T-helper 2 cell (primary cell): Measurements from ENCODE around the gene LY6G6C.

Experiments
- DNase-seq, 5 experiments: peaks; one replicate each; pipeline versions ENCODE4 v3.0.0 to v3.0.0-alpha.2; 2012 to 2022

Gene LY6G6C

GRCh38 chr6:31740397-31741223 lies 19.1 kb upstream of the LY6G6C start:
- peak in 1 of 5 experiments; percentile 24 for DNase-seq

- peak; percentile 91 to 99 (median 92) for DNase-seq
Measured at GRCh38 chr6:31739639-31740396, 18.3 kb upstream of the LY6G6C start, which contains the start of gene MSH5. TSS of gene MSH5 (plus strand) at chr6:31740005. CDS start at chr6:31740467, 462 bp downstream.

DNA sequence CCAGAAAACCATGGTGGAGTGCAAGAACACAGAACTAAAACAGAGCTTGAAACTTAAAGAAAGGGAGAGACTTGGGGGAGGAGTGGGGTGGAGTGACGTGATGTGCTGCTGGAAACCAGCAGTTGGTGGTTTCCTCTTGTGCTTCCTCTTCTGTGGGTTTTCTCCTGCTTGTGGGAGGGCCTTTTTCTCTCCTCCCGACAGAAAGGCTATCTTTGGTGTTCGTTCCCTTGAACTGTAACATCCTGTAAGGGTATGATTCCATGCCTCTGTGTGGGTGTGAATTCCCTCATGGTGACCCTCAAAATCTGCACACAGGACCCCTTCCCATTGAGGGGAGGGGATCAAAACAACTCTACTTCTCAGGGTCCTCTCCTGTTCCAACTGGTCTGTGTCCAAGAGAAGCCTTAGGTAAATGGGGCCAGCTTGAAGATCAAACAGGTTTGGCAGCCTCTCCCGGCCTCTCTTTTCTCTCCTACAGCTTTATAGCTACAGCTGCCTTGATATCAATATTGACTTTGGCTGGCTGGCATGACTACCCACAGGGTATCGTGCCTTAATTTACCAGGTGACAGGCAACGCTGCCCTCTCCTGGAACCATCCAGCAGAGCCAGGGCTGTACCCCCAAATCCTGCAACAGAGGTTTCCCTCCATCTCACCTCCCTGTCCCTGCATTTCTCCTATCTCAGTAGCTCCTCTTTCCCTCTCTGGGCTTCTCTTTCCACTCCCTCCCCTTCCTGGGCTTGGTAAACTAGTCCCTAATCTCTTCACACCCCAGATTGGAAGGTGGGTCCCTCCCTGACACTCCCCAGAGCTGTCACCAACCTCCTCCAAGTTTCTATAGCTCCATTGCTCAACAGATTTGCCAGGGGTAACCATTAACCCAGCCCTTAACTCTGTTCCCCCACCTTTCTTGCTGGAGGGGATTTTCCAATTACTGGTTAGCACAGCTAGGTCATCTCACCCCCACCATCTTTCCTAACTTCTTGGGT lies 16.7 kb upstream of the LY6G6C start:
- peak in 4 of 5 experiments; percentile 30 to 95 (median 70) for DNase-seq

DNA sequence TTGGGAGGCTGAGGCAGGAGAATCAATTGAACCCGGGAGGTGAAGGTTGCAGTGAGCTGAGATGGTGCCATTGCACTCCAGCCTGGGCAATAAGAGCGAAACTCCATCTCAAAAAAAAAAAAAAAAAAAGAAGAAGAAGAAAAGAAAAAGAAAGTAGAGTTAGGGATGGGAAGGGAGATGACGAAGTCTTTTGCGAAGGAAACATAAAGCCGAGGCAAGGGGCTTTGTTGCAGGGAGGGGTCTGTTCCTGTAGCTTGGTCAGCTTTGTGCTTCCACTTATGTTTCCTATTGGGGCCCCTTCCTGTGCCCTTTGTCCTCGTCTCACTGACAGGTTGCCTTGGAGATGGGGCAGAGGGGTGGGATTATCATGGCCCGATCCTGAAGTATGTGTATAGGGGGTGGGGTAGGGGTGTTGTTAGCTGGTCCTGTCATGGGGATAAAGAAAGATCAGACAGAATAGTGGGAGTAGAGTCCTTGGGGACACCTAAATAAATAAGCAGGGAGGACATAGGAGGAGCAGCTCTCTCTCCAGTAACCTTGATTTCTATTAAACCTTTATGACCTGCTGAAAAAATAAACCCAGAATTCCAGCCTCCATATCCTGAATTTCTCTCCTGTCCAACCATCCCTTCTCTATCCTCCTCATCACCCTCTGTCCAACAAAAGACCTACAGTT lies 15.9 kb upstream of the LY6G6C start:
- peak in 1 of 5 experiments; percentile 35 for DNase-seq

- DNase-seq: no peak
Measured at GRCh38 chr6:31736768-31737314, 15.3 kb upstream of the LY6G6C start.

DNA sequence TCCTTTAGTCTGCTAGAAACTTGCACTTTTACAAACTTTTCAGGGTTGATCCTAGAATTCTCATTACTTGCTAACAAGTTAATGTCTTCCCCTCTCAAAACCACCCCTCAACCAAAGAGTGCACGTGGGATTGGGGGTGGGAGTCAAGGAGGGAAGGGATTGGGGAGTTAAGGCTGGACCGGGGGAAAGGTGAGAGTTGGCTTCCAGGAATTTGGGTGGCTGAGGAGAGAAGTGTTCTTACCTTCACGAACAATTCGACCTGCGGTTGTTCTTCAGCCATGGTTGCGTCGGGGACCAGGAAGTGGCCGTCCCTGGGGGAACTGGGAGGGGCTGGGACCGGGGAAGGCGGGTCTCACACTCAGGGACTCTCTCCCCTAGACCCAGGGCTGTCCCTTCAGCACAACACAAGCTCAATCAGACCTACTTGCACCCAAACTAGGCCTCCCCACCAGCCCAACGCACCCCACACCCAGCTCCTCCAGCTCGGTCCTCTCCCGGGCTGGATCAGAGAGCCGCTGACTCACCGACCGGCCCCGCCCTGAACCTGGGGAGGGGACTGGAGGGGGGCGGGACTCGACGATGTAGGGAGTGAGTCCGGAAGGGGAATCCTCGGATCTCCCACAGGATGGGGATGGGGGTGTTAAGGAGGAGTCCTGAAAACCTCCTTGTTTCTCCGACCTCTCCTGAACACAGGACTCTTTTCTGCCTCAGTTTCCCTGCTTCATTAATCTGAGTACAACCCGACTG lies 14.6 kb upstream of the LY6G6C start, which contains the start of gene CLIC1:
CLIC1 (minus strand) TSS at position 510 of the 747 bp plus-strand sequence; CDS start at position 280, 230 bp downstream.
- DNase-seq: peak; percentile 53 to 89 (median 66)

DNA sequence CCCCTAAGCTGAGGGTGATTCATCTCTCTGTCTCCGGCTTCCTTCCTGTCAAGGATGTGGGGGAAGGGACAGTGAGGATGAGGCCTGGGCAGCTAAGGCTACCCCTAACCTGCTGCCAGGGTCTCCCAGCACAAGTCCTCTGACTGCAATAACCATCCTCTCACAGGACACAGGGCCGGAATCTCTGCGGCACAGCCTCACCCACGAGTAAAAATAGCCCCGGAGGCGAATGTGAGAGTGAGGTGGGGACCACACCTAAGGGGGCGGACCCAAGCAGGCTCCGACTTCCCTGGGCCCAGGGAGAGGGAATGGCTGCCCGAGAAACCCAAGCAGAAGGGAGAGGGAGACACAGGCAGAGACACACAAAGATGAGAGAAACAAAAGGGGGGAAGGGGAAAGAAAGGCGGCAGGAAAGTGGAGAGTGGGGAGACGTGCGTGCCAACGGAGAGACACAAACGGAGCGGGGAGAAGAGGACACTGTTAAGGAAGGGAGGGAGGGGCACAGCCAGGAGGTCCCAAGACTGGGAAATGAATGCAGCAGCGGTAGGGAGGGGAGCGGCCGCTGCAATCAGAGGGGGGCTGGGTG lies 13.4 kb upstream of the LY6G6C start:
- peak in 4 of 5 experiments; percentile 29 to 83 (median 46) for DNase-seq

DNA sequence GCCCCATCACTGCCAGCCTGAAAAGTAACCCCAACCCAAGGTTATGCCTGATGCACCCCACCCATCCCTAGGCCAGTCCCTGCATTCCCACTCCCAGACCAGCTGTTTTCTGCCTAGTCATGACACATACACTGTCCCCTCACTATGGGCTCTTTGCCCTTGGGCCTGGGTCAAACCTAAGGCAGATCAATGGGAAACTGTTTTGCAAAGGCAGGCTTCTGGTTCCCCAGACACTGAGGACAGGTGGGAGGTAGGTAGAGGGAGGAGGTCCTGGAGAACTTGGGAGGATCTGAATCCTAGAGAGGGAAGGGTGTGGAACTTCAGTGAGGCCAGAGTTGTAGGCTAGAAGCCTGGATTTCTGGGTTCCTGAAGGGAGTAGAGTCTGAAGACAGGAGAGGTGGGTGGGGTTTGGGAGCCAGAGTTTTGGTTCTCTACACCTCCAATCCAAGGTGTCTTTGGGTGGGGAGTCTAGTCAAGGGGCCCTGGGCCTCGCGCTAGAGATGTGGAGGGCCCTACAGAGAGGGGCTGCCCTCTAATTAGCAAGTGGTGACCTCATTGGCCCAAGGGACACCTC lies 12.8 kb upstream of the LY6G6C start:
- DNase-seq: no peak

GRCh38 chr6:31733734-31734133 lies 12.2 kb upstream of the LY6G6C start:
- no peak for DNase-seq

DNA sequence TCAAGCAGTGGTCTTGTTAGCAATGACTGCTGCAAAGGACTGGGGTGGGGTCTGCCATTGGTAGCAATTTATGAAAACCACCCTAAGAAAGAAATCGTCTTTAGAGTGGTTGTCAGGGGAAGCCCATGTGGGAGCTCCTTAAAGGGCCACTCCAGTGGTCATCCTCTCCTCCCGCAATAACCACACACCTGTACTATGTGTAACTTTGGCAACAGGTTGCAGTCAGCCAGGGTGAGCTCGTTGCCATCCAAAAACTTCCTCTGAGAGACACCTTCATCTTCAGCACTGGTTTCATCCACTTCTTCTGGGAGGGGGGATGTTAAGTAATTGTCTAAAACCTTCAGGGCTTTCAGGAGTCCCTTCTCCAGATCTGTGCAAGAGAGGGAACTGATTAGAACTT lies 10.5 kb upstream of the LY6G6C start:
- DNase-seq: no peak

- DNase-seq: no peak
Measured at GRCh38 chr6:31730631-31731086, 9.1 kb upstream of the LY6G6C start.

- DNase-seq: peak; percentile 28 to 76 (median 63)
Measured at GRCh38 chr6:31729979-31730630, 8.6 kb upstream of the LY6G6C start.

DNA sequence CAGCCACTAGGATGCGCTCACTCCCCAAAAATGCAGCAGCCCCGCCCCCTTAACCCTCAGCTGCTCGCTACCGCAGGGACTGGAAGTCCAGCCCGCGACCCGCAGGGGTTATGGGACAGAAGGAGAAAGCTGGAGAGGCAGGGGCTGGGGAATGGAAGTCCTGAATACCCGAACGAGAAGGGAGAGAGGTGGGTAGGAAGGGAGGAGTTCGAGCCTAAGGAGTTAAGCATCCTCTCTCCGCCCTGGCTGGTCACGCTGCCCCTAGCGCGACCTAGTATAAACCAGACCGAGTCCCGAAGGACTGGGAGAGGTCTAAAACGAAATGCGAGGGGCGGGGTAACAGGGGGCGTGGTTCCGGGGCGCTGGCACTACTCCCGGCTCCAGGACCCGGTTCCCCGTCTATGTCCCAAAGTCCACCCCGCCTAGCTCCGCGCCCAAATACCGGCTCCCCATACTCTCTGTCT lies 8.0 kb upstream of the LY6G6C start:
- peak; percentile 58 to 84 (median 67) for DNase-seq

- DNase-seq: no peak
Measured at GRCh38 chr6:31728767-31729514, 7.4 kb upstream of the LY6G6C start, which contains the start of gene DDAH2. TSS of gene DDAH2 (minus strand) at chr6:31729299. CDS start at chr6:31729161, 138 bp downstream.

DNA sequence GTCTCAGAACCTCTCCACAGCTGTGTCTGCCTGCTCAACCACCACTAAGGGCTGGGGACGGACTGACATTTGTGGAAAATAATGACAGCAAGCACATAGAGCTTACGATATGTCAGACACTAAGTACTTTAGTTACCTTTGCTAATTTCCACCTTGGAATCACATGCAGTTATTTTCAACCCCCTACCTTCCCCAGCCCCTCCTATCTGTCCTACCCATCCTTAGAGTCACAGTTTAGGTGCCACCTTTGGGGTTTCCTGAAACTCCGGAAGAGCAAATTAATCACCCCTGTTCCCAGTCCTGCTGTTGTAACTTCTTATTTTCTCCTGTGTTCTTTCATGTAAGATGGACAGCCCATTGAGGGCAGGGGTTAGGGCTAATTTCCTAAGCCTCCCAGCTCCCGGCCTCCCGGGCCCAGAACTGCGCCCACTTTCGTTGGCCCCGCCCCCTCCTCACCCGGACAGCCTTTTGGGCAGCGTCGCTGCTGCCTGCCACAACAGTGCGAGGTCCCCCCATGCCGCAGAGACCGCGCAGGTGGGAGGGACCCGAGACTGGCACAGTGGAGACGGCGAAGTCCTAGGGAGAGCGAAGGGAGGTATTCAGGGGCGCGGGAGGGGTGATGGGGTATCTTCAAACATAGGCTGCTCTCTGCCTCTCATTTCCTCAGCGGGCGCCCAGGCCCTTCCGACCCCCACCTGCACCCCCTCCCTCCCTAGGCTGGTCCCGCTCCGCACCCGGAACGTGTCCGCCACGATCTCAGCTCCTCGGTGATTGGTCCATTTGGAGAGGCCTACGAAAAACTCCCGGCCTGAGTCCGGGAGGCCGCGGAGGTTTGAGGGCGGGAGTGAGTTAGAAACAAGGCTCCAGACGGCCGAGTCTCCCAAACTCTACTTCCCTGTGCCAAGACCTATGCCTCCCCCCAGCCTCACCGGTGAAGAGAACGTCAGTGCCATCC lies 6.4 kb upstream of the LY6G6C start:
- no peak for DNase-seq

DNA sequence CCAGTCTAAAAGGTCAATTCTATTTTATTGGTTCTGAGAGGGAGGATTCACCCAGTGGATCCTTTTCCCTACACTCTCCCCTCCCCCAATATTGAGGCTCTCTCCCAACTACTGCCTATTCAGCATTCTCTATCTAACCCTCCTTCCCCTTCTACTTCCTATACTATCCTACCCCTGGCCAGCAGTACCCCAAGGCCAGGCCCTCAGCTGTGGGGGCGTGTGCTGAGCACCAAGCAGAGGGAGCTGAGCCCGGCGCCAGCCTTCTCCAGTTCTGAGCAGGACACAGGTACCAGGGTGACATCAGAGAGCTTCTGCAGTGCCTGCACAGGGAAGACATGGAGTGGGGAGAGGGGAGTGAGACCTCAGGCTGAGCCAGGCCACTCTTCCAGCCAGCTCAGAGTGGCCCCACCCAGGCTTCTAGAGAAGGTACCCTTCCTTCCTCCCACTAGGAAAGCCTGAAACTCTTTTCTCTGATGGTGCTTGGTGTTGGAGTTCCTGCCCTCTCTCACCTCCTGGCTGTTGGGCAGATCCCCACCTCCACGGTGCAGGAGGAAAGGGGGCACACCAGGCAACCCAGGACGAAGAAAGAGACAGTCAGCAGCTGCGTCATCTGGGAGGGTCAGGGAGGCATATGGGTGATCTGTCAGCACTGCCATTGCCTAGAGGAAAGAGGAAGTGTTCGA lies 5.6 kb upstream of the LY6G6C start:
- no peak for DNase-seq
